ENCODE measurements around the gene GTF2A1L.
"Not testable (repeated sequence)": the region's sequence is repeated elsewhere in the genome, so short reads cannot be mapped to it uniquely, and the experiment has no call there.

Gene GTF2A1L

DNA sequence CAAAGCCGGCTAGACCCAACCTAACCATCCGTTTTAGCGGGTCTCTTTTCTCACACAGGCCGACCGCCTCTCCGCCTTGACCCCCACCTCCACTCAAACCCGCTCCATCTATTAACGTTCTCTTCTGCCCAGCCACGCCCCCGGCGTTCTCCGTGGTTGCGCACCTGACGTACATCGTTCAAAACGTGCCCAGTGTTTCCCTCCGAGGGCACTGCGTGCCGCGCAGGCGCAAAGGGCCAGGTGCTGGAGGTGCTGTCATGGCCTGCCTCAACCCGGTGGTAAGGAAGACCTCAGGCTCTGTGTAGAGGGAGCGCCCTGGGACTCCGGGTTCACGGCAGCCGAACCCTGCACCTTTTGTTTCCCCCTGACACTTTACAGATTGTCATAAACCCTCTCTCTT lies at the start of gene GTF2A1L:
GTF2A1L (plus strand) TSS at position 239 of the 400 bp plus-strand sequence; CDS start at position 258, 19 bp downstream.
- no peak for DNase-seq (ENCODE audit: low read depth)

GRCh38 chr2:48568547-48568946 lies 49.1 kb upstream of the GTF2A1L start:
- no peak for DNase-seq (ENCODE audit: low read depth)

DNA sequence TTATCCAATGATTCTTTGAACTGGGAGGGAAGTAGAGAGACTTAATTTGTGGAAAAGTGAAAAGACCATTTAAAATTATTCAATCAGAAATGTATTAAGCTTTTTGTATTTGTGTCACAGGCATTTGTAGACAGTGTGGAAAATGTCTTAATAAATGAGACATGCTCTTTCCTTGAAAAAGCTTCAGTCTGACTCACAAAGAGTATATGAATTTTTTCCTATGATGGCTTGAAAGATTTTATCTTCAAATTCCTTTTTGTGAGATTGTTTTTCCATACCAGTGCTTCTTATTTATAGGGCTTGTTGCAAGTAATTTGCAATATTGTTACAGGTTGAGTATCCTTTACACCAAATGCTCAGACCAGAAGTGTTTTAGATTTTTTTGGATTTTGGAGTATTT lies 48.2 kb upstream of the GTF2A1L start:
- DNase-seq (ENCODE audit: low read depth) = no peak

DNA sequence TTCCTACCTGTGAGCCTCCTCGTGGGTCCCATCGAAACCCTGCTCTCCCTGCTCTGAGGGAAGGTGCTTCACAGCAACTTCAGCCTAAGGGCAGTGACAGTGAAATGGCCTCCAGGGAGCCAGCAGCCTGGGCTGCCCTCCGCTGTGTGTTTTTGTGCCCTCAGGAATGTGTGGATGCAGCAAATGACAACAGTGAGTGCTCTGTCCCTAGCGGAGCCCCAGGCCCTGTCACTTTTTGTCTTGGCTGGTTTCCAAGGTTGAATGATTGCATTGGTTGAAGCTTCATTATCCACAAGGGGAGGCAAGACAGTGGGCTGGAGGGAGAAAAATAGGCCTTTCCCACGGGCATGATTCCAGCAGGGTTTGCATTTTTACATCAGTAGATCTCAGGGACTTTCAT lies 44.8 kb upstream of the GTF2A1L start:
- no peak for DNase-seq (ENCODE audit: low read depth)

DNA sequence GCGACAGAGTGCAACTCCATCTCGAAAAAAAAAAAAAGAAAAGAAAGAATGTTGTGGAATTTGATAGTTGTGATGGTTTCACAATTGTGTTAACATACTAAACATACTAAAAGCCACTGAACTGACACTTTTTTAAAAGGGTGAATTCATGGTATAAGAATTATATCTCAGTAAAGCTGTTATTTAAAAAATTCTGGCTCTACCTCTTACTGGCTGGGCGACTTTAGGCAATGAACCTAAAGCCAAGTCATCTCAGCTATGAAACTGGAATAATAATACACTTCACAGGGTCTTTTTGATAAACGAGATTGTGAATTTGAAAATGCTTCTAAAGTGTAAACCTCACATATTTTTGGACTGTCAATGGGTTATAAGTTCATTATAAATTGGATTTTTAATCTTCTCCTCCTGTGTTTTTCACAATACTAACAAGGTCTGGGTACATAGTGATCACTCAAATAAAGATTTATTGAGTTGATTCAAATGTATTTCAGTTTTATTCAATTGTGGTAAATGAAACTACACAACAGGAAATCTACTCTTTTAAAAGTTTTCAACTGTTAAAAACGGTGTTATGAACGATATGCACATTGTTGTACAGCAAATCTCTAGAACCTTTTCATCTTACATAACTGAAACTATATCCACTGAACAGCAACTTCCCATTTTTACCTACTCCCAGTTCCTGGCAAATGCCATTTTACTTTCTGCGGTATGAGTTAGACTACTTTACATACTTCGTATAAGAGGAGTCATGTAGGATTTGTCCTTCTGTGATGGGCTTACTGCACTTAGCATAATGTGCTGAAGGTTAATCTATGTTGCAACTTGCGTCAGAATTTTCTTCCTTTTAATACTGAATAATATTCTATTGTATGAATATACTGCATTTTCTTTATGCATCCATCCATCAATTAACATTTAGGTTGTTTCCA lies 43.0 kb upstream of the GTF2A1L start:
- no peak for DNase-seq (ENCODE audit: low read depth)

- no peak for DNase-seq (ENCODE audit: low read depth)
Observed at GRCh38 chr2:48578313-48578712, 39.3 kb upstream of the GTF2A1L start.

GRCh38 chr2:48583961-48584360 lies 33.7 kb upstream of the GTF2A1L start:
- no peak for DNase-seq (ENCODE audit: low read depth)

DNA sequence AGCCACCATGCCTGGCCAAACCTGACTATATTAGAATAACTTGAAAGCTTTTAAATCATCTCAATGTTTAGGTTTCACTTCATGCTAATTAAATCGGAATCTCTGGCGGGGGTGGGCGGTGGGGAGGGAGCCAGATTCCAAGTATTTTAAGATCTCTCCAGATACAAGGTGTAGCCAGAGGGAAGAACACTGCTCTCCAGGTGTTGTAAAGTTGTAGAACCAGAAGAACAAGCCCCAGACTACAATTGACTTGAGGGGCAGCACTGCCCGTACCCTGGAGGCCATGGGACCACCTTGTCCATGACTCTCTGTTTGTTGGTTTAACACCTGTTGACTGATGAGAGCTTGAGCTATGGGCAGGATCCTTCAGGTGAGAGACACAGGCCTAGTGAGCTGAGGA lies 33.1 kb upstream of the GTF2A1L start:
- no peak for DNase-seq (ENCODE audit: low read depth)

GRCh38 chr2:48586433-48586832 lies 31.2 kb upstream of the GTF2A1L start:
- DNase-seq (ENCODE audit: low read depth) = no peak

DNA sequence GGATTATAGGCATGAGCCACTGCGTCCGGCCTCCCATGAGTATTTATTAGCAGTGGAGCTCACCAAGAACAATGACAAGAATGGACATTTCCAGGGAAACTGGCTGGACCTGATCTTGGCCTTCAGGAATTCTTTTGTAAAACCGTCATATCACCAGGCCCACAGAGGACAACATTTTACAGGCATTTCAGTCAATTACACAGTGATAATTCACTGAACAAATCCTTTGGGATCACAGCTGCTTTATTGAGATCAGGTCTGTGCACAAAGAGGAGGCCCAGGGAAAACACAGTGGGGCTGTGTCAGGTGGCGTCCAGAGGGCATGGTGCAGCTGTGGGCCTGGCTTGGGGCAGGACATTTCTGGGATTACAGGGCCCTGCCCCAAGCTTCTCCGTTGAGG lies 30.1 kb upstream of the GTF2A1L start:
- DNase-seq (ENCODE audit: low read depth) = no peak

- no peak for DNase-seq (ENCODE audit: low read depth)
Observed at GRCh38 chr2:48587961-48588360, 29.7 kb upstream of the GTF2A1L start.

DNA sequence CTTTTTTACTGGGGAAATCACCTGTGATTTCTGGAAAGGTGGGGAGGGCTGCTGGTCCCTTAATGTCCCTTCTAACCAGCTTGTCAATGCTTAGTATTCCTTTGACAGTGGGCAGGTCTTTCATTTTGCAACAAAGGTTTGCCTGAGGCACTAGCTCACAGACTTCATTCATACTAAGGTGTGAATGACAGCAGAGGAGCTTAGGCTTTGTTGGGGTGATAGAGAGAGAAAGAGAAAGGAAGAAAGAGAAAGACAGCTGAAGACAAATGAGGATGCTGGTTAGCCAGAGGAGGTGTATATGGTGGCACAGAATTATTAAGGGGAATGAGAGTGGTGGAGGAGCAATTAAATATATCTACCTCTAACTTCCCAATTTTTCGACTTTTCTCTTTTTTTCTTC lies 28.9 kb upstream of the GTF2A1L start:
- DNase-seq (ENCODE audit: low read depth) = no peak

DNA sequence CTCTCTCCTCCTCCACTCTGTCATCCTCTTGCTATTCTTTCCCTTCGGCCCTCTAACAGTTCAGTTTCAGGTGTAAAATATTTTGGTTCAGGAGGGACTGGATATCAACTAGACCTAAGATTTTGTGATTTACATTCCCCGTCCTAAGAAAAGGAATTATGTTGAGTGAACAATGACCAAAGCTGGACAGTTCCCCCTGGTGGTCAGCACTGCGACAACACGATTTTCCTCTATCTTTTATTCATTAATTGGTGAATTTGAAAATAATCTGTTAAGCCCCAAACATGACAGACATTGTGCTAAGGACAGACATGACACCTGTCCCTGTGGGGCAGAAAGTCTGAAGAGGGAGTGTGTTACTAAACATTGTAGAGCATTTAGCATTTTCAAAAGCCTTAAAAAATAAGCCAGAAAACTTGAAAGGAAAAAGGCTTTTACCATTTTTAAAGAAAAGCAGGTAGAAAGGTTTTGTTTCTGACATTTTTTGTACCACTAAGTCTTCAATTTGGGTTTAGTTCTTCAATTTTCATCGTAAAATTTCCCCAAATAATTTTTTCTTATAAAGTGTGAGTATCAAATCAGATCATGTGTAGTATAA lies 28.4 kb upstream of the GTF2A1L start:
- no peak for DNase-seq (ENCODE audit: low read depth)

- DNase-seq (ENCODE audit: low read depth) = no peak
Observed at GRCh38 chr2:48590017-48590416, 27.6 kb upstream of the GTF2A1L start.

GRCh38 chr2:48592067-48592466 lies 25.6 kb upstream of the GTF2A1L start:
- DNase-seq (ENCODE audit: low read depth) = no peak

DNA sequence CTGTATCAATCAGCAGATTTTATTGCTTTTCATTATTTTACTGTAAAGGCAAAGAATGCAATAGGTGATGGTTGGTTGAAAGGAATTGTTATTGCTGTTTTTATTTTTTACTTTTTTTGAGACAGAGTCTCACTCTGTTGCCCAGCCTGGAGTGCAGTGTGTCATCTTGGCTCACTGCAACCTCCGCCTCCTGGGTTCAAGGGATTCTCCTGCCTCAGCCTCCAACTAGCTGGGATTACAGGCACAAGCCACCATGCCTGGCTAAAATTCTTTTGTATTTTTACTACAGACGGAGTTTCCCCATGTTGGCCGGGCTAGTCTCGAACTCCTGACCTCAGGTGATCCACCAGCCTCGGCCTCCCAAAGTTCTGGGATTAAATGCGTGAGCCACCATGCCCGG lies 20.9 kb upstream of the GTF2A1L start:
- DNase-seq (ENCODE audit: low read depth) = not testable (repeated sequence)

DNA sequence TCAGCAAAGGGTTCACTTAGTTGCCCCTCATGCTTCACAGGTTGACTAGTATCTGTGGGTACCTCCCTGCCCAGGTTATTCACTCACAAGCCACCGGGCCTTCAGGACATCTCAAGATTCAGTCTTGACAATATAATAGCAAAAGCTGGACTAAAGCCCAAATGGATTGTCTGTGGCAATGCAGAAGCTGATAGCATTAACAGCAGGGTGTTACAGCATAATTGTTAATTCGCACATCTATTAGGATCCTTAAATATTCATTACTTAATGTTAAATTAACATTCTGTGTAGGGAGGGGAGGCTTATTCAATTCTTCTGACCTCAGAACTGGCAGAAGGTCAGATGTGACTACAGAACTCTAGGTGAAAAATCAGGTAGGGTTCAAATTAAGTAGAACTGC lies 20.2 kb upstream of the GTF2A1L start:
- no peak for DNase-seq (ENCODE audit: low read depth)

GRCh38 chr2:48600204-48600813 lies 17.3 kb upstream of the GTF2A1L start:
- no peak for DNase-seq (ENCODE audit: low read depth)

GRCh38 chr2:48600917-48601316 lies 16.7 kb upstream of the GTF2A1L start:
- DNase-seq (ENCODE audit: low read depth) = no peak

DNA sequence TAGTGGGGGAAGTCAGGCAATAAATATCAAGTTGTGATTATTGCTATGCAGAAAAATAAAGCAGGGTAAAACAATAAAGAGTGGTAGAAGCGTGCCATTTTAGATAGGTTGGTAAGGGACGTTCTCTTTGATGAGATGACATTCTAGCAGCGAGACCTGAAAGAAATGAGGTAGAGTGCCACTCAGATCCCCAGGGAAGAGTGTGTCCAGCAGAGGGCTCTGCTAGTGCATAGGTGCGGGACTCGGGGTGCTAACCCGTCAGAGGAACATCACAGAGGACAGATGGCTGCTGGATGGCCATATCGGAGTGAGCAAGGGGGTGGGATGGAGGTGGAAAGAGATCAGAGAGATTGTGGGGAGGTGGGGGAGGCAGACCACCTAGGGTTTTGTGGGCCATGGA lies 16.3 kb upstream of the GTF2A1L start:
- DNase-seq (ENCODE audit: low read depth) = no peak

DNA sequence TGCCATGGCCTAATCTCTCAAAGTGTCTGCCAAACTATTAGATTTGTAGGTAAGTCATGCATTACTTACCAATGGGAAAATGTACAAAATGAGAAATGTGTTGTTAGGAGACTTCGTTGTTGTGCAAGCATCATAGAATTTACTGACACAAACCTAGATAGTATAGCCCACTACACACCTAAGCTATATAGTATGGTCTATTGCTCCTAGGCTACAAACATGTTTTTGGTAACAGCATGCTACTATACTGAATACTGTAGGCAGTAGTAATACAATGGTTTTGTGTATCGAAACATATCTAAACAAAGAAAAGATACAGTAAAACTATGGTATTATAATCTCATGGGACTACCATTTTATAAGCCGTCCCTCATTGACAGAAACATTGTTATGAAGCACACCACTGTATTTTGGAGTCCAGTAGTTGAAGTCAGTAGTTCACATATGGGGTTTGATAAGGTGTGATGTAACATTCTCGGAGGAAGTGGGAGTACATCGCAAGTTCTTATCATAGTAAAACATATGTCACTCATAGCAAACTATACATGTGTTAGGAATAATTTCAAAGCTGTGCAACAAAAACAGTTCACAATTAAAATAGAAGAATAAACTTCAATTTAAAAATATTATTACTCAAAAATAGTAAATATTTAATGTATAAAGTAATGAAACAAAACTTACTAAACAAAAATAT lies 12.0 kb upstream of the GTF2A1L start:
- no peak for DNase-seq (ENCODE audit: low read depth)

DNA sequence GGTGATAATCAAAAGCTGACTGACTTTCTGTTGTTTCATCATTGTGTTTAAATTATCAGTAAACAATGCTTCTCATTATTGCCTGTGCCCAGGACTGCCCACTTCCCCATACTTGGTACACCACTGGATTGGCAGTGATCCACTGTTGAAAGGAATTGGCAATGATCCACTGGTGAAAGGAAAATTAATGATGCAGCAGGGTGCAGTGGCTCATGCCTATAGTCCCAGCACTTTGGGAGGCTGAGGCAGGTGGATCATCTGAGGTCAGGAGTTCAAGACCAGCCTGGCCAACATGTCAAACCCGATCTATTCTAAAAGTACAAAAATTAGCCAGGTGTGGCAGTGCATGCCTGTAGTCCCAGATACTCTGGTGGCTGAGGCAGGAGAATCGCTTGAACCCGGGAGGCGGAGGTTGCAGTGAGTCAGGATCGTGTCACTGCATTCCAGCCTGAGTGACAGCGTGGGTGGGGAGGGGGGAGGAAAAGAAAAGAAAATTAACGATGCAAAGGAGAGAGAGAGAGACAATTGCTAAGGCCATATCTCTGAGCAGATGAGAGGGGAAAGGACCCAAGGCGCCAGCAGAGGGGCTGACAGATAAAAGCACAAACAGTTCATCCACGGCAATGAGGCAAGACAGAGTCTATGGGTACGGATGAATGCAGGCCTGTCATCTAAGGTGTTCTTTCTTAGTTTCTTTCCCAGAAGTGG lies 10.2 kb upstream of the GTF2A1L start:
- no peak for DNase-seq (ENCODE audit: low read depth)

Measured in activated T-helper 9 cell treated with anti-CD3 and anti-CD28 coated beads, Interleukin-2, amount 50 U/mL, for 16 hours (primary cell).